Hepatocyte (in vitro differentiated cells): Measurements from ENCODE around the gene SHPK.

Experiments
- EZH2 ChIP-seq: fragments of 200-600 bp; sonication (generic); IDR thresholded peaks from 2 replicates; pipeline ENCODE4 v1.6.1; 2016; ENCODE audit warnings: antibody characterized with exemption, mild to moderate bottlenecking, borderline replicate concordance
- EZH2phosphoT487 ChIP-seq: fragments of 200-600 bp; sonication (generic); IDR thresholded peaks from one replicate; pipeline ENCODE4 v1.6.1; 2018; ENCODE audit warnings: antibody characterized with exemption, mild to moderate bottlenecking, low read depth, moderate library complexity; ENCODE audit not compliant: unreplicated experiment, severe bottlenecking
- TF ChIP-seq, protein P1 (sequence below): fragments of 200-600 bp; sonication (generic); IDR thresholded peaks from 2 replicates; pipeline ENCODE4 v1.5.1; 2016; ENCODE audit warnings: antibody characterized with exemption, mild to moderate bottlenecking; ENCODE audit not compliant: poor library complexity

DNA sequence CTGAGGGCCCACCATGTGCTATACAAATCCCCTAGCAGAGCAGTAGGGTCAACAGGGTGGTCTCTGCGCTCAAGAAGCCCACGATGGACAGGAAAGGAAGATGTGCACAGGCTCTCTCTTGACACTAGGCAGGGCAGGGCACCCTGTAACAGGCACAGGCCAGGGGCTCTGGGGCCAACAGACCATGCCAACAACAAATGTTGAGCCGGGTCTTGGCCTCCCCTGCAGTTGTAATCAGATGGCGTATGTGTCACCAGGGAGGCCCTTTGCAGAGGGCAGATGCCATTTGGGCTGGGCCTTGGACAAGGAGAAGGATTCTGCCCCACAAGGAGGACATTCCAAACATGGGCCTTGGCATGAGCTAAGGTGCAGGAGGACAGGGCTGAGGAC lies 32.2 kb downstream of the SHPK start:
- TF ChIP-seq, protein P1, sequence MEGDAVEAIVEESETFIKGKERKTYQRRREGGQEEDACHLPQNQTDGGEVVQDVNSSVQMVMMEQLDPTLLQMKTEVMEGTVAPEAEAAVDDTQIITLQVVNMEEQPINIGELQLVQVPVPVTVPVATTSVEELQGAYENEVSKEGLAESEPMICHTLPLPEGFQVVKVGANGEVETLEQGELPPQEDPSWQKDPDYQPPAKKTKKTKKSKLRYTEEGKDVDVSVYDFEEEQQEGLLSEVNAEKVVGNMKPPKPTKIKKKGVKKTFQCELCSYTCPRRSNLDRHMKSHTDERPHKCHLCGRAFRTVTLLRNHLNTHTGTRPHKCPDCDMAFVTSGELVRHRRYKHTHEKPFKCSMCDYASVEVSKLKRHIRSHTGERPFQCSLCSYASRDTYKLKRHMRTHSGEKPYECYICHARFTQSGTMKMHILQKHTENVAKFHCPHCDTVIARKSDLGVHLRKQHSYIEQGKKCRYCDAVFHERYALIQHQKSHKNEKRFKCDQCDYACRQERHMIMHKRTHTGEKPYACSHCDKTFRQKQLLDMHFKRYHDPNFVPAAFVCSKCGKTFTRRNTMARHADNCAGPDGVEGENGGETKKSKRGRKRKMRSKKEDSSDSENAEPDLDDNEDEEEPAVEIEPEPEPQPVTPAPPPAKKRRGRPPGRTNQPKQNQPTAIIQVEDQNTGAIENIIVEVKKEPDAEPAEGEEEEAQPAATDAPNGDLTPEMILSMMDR, result no peak
- TF ChIP-seq EZH2, result no peak
- TF ChIP-seq EZH2phosphoT487, result no peak
